ENCODE results near the gene PARL. TPM values are rescaled to one million over a fixed set of nuclear protein-coding genes. Genes with fewer than 3 reads are reported as not detected.

Gene PARL
- total and polyA plus RNA-seq, 4 donors = 30.0 to 118 (median 54.8) TPM

DNA sequence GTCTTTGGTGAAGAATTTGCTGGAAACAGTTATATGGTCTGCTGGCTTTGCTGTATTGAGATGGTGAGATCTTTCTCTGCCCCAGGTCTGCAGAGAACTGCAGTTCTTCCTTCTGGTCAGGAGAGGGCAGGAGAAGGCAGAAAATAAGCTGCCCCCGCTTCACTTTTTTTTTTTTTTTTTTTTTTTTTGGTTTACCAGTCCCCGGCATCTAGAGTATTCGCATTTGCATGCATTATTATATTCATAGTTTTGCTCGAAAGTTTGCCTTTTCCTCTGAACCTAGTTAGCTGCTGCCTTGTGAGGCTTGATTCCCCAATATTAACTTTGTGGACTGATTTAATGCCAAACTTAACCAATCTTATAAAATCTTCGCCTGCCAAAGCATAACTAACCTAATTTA, 10.6 kb upstream of the PARL start:
- Histone ChIP-seq H3K9ac (ENCODE audit: insufficient read depth in 1 of 2, low read length in 2 of 2) (no peak overlapping the region), H3K27me3 (ENCODE audit: control insufficient read depth in 3 of 3, insufficient read depth in 3 of 3, low read length in 2 of 3) (no peaks in the 10 kb centered on the region), H3K9me3 (ENCODE audit: control insufficient read depth in 4 of 4, insufficient read depth in 3 of 4, low read length in 3 of 4) (peaks cover 0 to 1% (median 0%) of the 10 kb centered on the region in 4 donors), H3K4me3 (no peak overlapping the region), H3K36me3 (ENCODE audit: control insufficient read depth in 4 of 4, insufficient read depth in 4 of 4, low read length in 4 of 4) (no peaks in the 10 kb centered on the region), H3K27ac (ENCODE audit: low read depth in 1 of 2, low read length in 1 of 2) (no peak overlapping the region), H3K4me1 (ENCODE audit: control insufficient read depth in 5 of 5, insufficient read depth in 5 of 5, low read length in 5 of 5) (no peaks in the 10 kb centered on the region)
- WGBS, 2 donors = 18 to 20% methylated on average over 5 of the region's 5 CpGs
- peak in 2 of 3 donors; percentile 53 to 55 for DNase-seq
- TF ChIP-seq CTCF (IDR thresholded peaks at IDR 0.05; ENCODE audit: control extremely low read depth, extremely low read depth) = peak; percentile 87
- ATAC-seq (ENCODE audit: insufficient read depth, low FRiP score) = peak; percentile 68

- DNase-seq (peak in 2 of 3 donors; percentile 36 to 38), ATAC-seq (ENCODE audit: insufficient read depth, low FRiP score) (no peak)
- no peak for TF ChIP-seq CTCF (IDR thresholded peaks at IDR 0.05; ENCODE audit: control extremely low read depth, extremely low read depth)
- 55 to 73% methylated on average over 9 of the region's 9 CpGs for WGBS, 2 donors
- Histone ChIP-seq H3K27ac (ENCODE audit: low read depth in 1 of 2, low read length in 1 of 2) (no peak overlapping the region), H3K4me3 (no peak overlapping the region), H3K36me3 (ENCODE audit: control insufficient read depth in 4 of 4, insufficient read depth in 4 of 4, low read length in 4 of 4) (no peaks in the 10 kb centered on the region), H3K9me3 (ENCODE audit: control insufficient read depth in 4 of 4, insufficient read depth in 3 of 4, low read length in 3 of 4) (peaks cover 0 to 1% (median 0%) of the 10 kb centered on the region in 4 donors), H3K27me3 (ENCODE audit: control insufficient read depth in 3 of 3, insufficient read depth in 3 of 3, low read length in 2 of 3) (no peaks in the 10 kb centered on the region), H3K4me1 (ENCODE audit: control insufficient read depth in 5 of 5, insufficient read depth in 5 of 5, low read length in 5 of 5) (no peaks in the 10 kb centered on the region), H3K9ac (ENCODE audit: insufficient read depth in 1 of 2, low read length in 2 of 2) (no peak overlapping the region)
Observed at GRCh38 chr3:183892610-183893214, 8.0 kb upstream of the PARL start.

GRCh38 chr3:183885766-183886165, 1.1 kb upstream of the PARL start:
- Histone ChIP-seq H3K27me3 (ENCODE audit: control insufficient read depth in 3 of 3, insufficient read depth in 3 of 3, low read length in 2 of 3) (no peaks in the 10 kb centered on the region), H3K4me1 (ENCODE audit: control insufficient read depth in 5 of 5, insufficient read depth in 5 of 5, low read length in 5 of 5) (peaks cover 0 to 17% (median 3%) of the 10 kb centered on the region in 5 donors), H3K4me3 (no peak overlapping the region), H3K36me3 (ENCODE audit: control insufficient read depth in 4 of 4, insufficient read depth in 4 of 4, low read length in 4 of 4) (peaks cover 0 to 4% (median 0%) of the 10 kb centered on the region in 4 donors), H3K9ac (ENCODE audit: insufficient read depth in 1 of 2, low read length in 2 of 2) (no peak overlapping the region), H3K9me3 (ENCODE audit: control insufficient read depth in 4 of 4, insufficient read depth in 3 of 4, low read length in 3 of 4) (no peaks in the 10 kb centered on the region), H3K27ac (ENCODE audit: low read depth in 1 of 2, low read length in 1 of 2) (no peak overlapping the region)
- DNase-seq = no peak
- TF ChIP-seq CTCF (IDR thresholded peaks at IDR 0.05; ENCODE audit: control extremely low read depth, extremely low read depth) = no peak
- ATAC-seq (ENCODE audit: insufficient read depth, low FRiP score) = no peak
- 84 to 96% methylated on average over 10 of the region's 10 CpGs for WGBS, 2 donors

DNA sequence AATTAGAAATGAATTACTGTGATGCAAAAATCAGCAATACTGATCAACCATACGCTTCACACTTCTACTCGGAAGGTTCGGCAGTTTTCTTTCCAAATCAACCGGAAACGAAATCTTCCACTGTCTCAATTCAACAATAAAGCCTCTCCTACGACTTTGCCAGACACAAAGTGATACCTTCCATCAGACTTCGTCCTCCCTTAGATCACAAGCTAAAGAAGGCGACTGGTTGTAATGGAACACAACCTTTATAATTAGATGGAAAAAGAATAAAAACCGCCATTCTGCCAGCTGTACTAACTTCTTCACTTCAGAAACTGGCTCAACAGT, 618 bp downstream of the PARL start:
- Histone ChIP-seq H3K9me3 (ENCODE audit: control insufficient read depth in 4 of 4, insufficient read depth in 3 of 4, low read length in 3 of 4) (no peaks in the 10 kb centered on the region), H3K27ac (ENCODE audit: low read depth in 1 of 2, low read length in 1 of 2) (peak overlapping the region; percentile 75 to 76), H3K4me3 (peak overlapping the region; percentile 86), H3K36me3 (ENCODE audit: control insufficient read depth in 4 of 4, insufficient read depth in 4 of 4, low read length in 4 of 4) (peaks cover 0 to 4% (median 0%) of the 10 kb centered on the region in 4 donors), H3K9ac (ENCODE audit: insufficient read depth in 1 of 2, low read length in 2 of 2) (peak overlapping the region; percentile 5 to 71), H3K27me3 (ENCODE audit: control insufficient read depth in 3 of 3, insufficient read depth in 3 of 3, low read length in 2 of 3) (no peaks in the 10 kb centered on the region), H3K4me1 (ENCODE audit: control insufficient read depth in 5 of 5, insufficient read depth in 5 of 5, low read length in 5 of 5) (peaks cover 0 to 17% (median 3%) of the 10 kb centered on the region in 5 donors)
- WGBS, 2 donors = 1 to 2% methylated on average over 9 of the region's 9 CpGs
- no peak for TF ChIP-seq CTCF (IDR thresholded peaks at IDR 0.05; ENCODE audit: control extremely low read depth, extremely low read depth)
- no peak for DNase-seq
- no peak for ATAC-seq (ENCODE audit: insufficient read depth, low FRiP score)
